ENCODE data around the gene PRSS8. TPM values are rescaled to one million over a fixed set of nuclear protein-coding genes. Genes with fewer than 3 reads are reported as not detected.
"Not testable (repeated sequence)": the region's sequence is repeated elsewhere in the genome, so short reads cannot be mapped to it uniquely, and the experiment has no call there.

Gene PRSS8
- total RNA-seq, 1 experiment from 2014 or later: 0.15 TPM

DNA sequence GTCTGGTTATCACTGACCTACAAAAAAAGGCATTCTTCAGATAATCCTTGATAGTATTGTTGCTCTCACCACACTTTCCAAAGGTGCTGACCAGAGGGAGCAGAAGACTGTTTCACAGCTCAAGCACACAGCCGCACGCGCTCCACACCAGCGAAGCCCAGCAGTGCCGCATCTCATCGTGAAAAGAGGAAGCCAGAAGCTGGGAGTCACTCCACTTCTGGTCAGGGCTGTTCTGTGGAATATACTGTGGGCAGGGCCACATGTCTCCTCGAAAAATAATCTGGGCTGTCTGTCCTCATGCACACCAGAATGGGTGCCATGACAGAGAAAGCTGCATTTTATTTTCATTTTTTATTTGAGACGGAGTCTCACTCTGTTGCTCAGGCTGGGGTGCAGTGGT, 21.6 kb upstream of the PRSS8 start:
- intact Hi-C loops (cut with micrococcal nuclease; ENCODE audit: unreplicated experiment): no loop called here
- Histone ChIP-seq H3K4me3 (ENCODE audit: low read depth in 2 of 2, low read length in 2 of 2) (no peak overlapping the region), H3K9me3 (ENCODE audit: control insufficient read depth, insufficient read depth, low read depth, low read length) (no peaks in the 10 kb centered on the region), H3K4me1 (ENCODE audit: control insufficient read depth, insufficient read depth, low read length) (no peaks in the 10 kb centered on the region), H3K36me3 (ENCODE audit: control insufficient read depth, insufficient read depth, low read length) (no peaks in the 10 kb centered on the region), H3K27me3 (ENCODE audit: control insufficient read depth, insufficient read depth, low read length) (no peaks in the 10 kb centered on the region), H3K27ac (ENCODE audit: low read length) (no peak overlapping the region)
- ATAC-seq (0 out of 2 replicates have a peak, but pooled peaks have one; percentile 27), DNase-seq (ENCODE audit: low read depth, low spot score) (no peak)
- BruUV-seq (replicated peaks): no TSS peak
- ChIA-PET POLR2A (interaction anchor here (0.7 to 1.5 kb wide), 4 partner anchors 15 to 43 kb away, joined by 3 to 6 read pairs (median 3); partner anchors contain the start of genes FUS and KAT8), CTCF (interaction anchor here (1.0 to 1.6 kb wide), 2 partner anchors 15 to 46 kb away, joined by 3 to 12 read pairs; partner anchors contain the start of gene PYCARD)
- in situ Hi-C loops (cut with HindIII; ENCODE audit: low pct_unique_long_range_greater_than_20kb, low sequenced_read_pairs): no loop called here
- TF ChIP-seq, protein P1, sequence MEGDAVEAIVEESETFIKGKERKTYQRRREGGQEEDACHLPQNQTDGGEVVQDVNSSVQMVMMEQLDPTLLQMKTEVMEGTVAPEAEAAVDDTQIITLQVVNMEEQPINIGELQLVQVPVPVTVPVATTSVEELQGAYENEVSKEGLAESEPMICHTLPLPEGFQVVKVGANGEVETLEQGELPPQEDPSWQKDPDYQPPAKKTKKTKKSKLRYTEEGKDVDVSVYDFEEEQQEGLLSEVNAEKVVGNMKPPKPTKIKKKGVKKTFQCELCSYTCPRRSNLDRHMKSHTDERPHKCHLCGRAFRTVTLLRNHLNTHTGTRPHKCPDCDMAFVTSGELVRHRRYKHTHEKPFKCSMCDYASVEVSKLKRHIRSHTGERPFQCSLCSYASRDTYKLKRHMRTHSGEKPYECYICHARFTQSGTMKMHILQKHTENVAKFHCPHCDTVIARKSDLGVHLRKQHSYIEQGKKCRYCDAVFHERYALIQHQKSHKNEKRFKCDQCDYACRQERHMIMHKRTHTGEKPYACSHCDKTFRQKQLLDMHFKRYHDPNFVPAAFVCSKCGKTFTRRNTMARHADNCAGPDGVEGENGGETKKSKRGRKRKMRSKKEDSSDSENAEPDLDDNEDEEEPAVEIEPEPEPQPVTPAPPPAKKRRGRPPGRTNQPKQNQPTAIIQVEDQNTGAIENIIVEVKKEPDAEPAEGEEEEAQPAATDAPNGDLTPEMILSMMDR (IDR thresholded peaks at IDR 0.05): no peak
- TF ChIP-seq TCF7L2 (IDR thresholded peaks at IDR 0.05; ENCODE audit: low read depth, low read length) (no peak), POLR2AphosphoS5 (IDR thresholded peaks at IDR 0.05; ENCODE audit: low read depth, low read length) (no peak), SIN3A (IDR thresholded peaks at IDR 0.05; ENCODE audit: borderline replicate concordance, insufficient read depth, low read depth, low read length) (no peak)
- TF ChIP-seq, protein P2, sequence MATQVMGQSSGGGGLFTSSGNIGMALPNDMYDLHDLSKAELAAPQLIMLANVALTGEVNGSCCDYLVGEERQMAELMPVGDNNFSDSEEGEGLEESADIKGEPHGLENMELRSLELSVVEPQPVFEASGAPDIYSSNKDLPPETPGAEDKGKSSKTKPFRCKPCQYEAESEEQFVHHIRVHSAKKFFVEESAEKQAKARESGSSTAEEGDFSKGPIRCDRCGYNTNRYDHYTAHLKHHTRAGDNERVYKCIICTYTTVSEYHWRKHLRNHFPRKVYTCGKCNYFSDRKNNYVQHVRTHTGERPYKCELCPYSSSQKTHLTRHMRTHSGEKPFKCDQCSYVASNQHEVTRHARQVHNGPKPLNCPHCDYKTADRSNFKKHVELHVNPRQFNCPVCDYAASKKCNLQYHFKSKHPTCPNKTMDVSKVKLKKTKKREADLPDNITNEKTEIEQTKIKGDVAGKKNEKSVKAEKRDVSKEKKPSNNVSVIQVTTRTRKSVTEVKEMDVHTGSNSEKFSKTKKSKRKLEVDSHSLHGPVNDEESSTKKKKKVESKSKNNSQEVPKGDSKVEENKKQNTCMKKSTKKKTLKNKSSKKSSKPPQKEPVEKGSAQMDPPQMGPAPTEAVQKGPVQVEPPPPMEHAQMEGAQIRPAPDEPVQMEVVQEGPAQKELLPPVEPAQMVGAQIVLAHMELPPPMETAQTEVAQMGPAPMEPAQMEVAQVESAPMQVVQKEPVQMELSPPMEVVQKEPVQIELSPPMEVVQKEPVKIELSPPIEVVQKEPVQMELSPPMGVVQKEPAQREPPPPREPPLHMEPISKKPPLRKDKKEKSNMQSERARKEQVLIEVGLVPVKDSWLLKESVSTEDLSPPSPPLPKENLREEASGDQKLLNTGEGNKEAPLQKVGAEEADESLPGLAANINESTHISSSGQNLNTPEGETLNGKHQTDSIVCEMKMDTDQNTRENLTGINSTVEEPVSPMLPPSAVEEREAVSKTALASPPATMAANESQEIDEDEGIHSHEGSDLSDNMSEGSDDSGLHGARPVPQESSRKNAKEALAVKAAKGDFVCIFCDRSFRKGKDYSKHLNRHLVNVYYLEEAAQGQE (IDR thresholded peaks at IDR 0.05; ENCODE audit: insufficient read depth in 1 of 2, low read depth in 2 of 2, low read length in 1 of 2): no peak

DNA sequence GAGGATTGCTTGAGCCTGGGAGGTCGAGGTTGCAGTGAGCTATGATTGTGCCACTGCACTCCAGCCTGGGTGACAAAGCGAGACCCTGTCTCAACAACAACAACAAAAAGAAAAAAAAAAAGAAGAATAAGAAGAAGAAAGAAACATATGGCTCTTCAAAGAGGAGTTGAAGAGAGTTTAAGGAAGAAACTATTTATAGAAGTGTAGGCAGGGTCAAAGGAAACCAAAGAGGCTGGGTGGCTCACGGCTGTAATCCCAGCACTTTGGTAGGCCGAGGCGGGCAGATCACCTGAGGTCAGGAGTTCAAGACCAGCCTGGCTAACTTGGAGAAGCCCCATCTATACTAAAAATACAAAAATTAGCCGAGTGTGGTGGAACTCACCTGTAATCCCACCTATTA, 15.4 kb upstream of the PRSS8 start:
- BruUV-seq (replicated peaks); H3K27ac ChIP-seq (ENCODE audit: low read length); H3K4me1 ChIP-seq (ENCODE audit: control insufficient read depth, insufficient read depth, low read length); CTCF ChIA-PET; DNase-seq (ENCODE audit: low read depth, low spot score); H3K27me3 ChIP-seq (ENCODE audit: control insufficient read depth, insufficient read depth, low read length); POLR2A ChIA-PET; H3K9me3 ChIP-seq (ENCODE audit: control insufficient read depth, insufficient read depth, low read depth, low read length); intact Hi-C loops (cut with micrococcal nuclease; ENCODE audit: unreplicated experiment); ATAC-seq; H3K4me3 ChIP-seq (ENCODE audit: low read depth in 2 of 2, low read length in 2 of 2); H3K36me3 ChIP-seq (ENCODE audit: control insufficient read depth, insufficient read depth, low read length); in situ Hi-C loops (cut with HindIII; ENCODE audit: low pct_unique_long_range_greater_than_20kb, low sequenced_read_pairs): not testable (repeated sequence)

DNA sequence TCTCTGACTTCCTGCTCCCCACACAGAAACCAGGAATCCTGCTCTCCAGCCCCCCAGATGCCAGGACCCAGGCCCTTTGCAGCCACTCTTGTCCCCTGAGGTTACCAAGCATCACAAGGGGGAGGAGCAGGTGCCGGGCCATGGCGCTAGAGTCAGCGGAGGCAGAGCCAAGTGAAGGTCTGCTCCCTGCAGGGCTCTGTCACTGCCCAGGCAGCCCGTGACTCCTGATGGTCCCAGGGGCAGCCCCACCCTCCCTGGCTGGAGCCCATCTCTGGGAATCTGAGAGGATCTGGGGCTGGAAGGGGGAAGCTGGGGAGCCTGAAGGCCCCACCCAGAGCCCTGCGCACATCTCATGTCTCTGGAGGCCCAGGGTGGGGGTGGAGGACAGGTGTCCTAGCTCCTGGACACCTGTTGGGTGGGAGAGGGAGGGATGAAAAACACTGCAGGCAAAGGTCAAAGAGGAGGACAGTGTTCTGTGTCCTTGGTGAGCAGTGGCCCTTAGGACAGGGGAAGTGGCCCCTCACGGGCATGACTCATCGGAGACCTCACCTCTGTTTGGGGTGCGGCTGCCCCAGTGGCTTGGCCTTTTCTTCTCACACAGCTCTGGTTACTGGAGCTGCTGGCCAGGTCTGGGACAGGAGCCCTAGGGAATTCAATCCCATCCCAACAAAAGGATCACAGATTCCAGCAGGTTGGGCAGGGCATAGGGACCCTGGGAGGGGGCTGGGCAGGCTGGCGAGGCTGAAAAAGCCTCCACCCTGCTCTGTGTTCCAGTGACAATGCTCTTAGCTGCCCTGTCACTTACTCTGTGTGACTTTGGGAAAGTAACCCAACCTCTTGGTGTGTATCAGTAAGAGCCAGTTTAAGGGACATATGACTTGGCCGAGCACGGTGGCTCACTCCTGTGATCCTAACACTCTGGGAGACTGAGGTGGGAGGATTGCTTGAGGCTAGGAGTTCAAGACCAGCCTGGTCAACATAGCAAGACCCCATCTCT, 14.7 kb upstream of the PRSS8 start, which contains the start of gene PRSS36:
TSS of gene PRSS36 (minus strand) at position 173 of the 997 bp plus-strand sequence. CDS start at position 142, 31 bp downstream.
- TF ChIP-seq, protein P1 (IDR thresholded peaks at IDR 0.05): no peak
- TF ChIP-seq TCF7L2 (IDR thresholded peaks at IDR 0.05; ENCODE audit: low read depth, low read length): no peak
- TF ChIP-seq, protein P2 (IDR thresholded peaks at IDR 0.05; ENCODE audit: insufficient read depth in 1 of 2, low read depth in 2 of 2, low read length in 1 of 2): no peak
- no peak for TF ChIP-seq SIN3A (IDR thresholded peaks at IDR 0.05; ENCODE audit: borderline replicate concordance, insufficient read depth, low read depth, low read length)
- TF ChIP-seq POLR2AphosphoS5 (IDR thresholded peaks at IDR 0.05; ENCODE audit: low read depth, low read length): no peak
- in situ Hi-C loops (cut with HindIII; ENCODE audit: low pct_unique_long_range_greater_than_20kb, low sequenced_read_pairs) (no loop called here), intact Hi-C loops (cut with micrococcal nuclease; ENCODE audit: unreplicated experiment) (no loop called here)
- DNase-seq (ENCODE audit: low read depth, low spot score): no peak
- Histone ChIP-seq H3K27me3 (ENCODE audit: control insufficient read depth, insufficient read depth, low read length) (no peaks in the 10 kb centered on the region), H3K36me3 (ENCODE audit: control insufficient read depth, insufficient read depth, low read length) (no peaks in the 10 kb centered on the region), H3K4me1 (ENCODE audit: control insufficient read depth, insufficient read depth, low read length) (no peaks in the 10 kb centered on the region), H3K27ac (ENCODE audit: low read length) (no peak within 1 kb of the TSS), H3K9me3 (ENCODE audit: control insufficient read depth, insufficient read depth, low read depth, low read length) (no peaks in the 10 kb centered on the region), H3K4me3 (ENCODE audit: low read depth in 2 of 2, low read length in 2 of 2) (no peak within 1 kb of the TSS)
- ATAC-seq: no peak
- POLR2A ChIA-PET: no interaction called here
- CTCF ChIA-PET: no interaction called here
- no TSS peak for BruUV-seq (replicated peaks)

All from Panc1 (cell line).